H9 (cell line): ENCODE measurements around the gene CENPP. TPM values are rescaled to one million over a fixed set of nuclear protein-coding genes. Genes with fewer than 3 reads are reported as not detected.

ENCODE experiments used
- DNase-seq: peaks from one replicate; pipeline ENCODE4 v3.0.0-alpha.2; 2017
- H2AFZ ChIP-seq: one replicate; pipeline ENCODE4 v1.6.1; 2013; ENCODE audit warnings: mild to moderate bottlenecking, low read length, control low read depth, moderate library complexity
- H2AK5ac ChIP-seq: 2 replicates; pipeline ENCODE4 v1.6.1; 2013; ENCODE audit warnings: low read length, control low read depth, mixed read lengths; ENCODE audit not compliant: insufficient read length
- H2BK120ac ChIP-seq: one replicate; pipeline ENCODE4 v1.6.1; 2013; ENCODE audit warnings: low read depth, mild to moderate bottlenecking, low read length, control low read depth, inconsistent platforms; ENCODE audit not compliant: poor library complexity, severe bottlenecking
- H2BK12ac ChIP-seq: 2 replicates; pipeline ENCODE4 v1.6.1; 2013; ENCODE audit warnings: low read length, control low read depth, mixed read lengths, low read depth; ENCODE audit not compliant: insufficient read length
- H2BK15ac ChIP-seq: 2 replicates; pipeline ENCODE4 v1.6.1; 2013; ENCODE audit warnings: low read depth, low read length, control low read depth
- H2BK20ac ChIP-seq: one replicate; pipeline ENCODE4 v1.6.1; 2013; ENCODE audit warnings: low read depth, mild to moderate bottlenecking, low read length, control low read depth, inconsistent platforms; ENCODE audit not compliant: poor library complexity, severe bottlenecking
- H2BK5ac ChIP-seq: 2 replicates; pipeline ENCODE4 v1.6.1; 2013; ENCODE audit warnings: low read length, control low read depth, mixed read lengths; ENCODE audit not compliant: insufficient read length
- H3K14ac ChIP-seq: 2 replicates; pipeline ENCODE4 v1.6.1; 2013; ENCODE audit warnings: low read length, control low read depth; ENCODE audit not compliant: insufficient read depth
- H3K18ac ChIP-seq: 2 replicates; pipeline ENCODE4 v1.6.1; 2013; ENCODE audit warnings: low read depth, mild to moderate bottlenecking, mixed read lengths, low read length, control low read depth; ENCODE audit not compliant: insufficient read length
- H3K23ac ChIP-seq: 2 replicates; pipeline ENCODE4 v1.6.1; 2013; ENCODE audit warnings: low read length, control low read depth, mixed read lengths, low read depth; ENCODE audit not compliant: insufficient read length
- H3K23me2 ChIP-seq: 2 replicates; pipeline ENCODE4 v1.6.1; 2013; ENCODE audit warnings: low read depth, mild to moderate bottlenecking, mixed read lengths, low read length, control low read depth; ENCODE audit not compliant: insufficient read length, poor library complexity, severe bottlenecking
- H3K27ac ChIP-seq: 2 replicates; pipeline ENCODE4 v1.5.1; 2013; ENCODE audit warnings: low read length, control low read depth, mixed read lengths, low read depth; ENCODE audit not compliant: insufficient read length
- H3K27me3 ChIP-seq: 2 replicates; pipeline ENCODE4 v1.6.1; 2013; ENCODE audit warnings: low read length, control low read depth, inconsistent platforms; ENCODE audit not compliant: insufficient read depth
- H3K4ac ChIP-seq: 2 replicates; pipeline ENCODE4 v1.6.1; 2013; ENCODE audit warnings: low read depth, mild to moderate bottlenecking, control low read depth, inconsistent platforms, low read length, moderate library complexity
- H3K4me1 ChIP-seq: 2 replicates; pipeline ENCODE4 v1.6.1; 2013; ENCODE audit warnings: low read length, control low read depth, inconsistent platforms; ENCODE audit not compliant: insufficient read depth
- H3K4me2 ChIP-seq: 2 replicates; pipeline ENCODE4 v1.6.1; 2013; ENCODE audit warnings: low read length, control low read depth, mixed read lengths; ENCODE audit not compliant: insufficient read length, insufficient read depth
- H3K56ac ChIP-seq: 2 replicates; pipeline ENCODE4 v1.6.1; 2013; ENCODE audit warnings: low read depth, mild to moderate bottlenecking, mixed read lengths, low read length, control low read depth; ENCODE audit not compliant: insufficient read length
- H3K79me1 ChIP-seq: 2 replicates; pipeline ENCODE4 v1.6.1; 2013; ENCODE audit warnings: low read depth, mild to moderate bottlenecking, moderate library complexity, low read length, control low read depth, inconsistent platforms; ENCODE audit not compliant: insufficient read depth, poor library complexity, severe bottlenecking
- H3K79me2 ChIP-seq: 2 replicates; pipeline ENCODE4 v1.6.1; 2013; ENCODE audit warnings: low read length, control low read depth, inconsistent platforms; ENCODE audit not compliant: insufficient read depth
- H3K9ac ChIP-seq: 2 replicates; pipeline ENCODE4 v1.6.1; 2013; ENCODE audit warnings: low read length, control low read depth, mixed read lengths; ENCODE audit not compliant: insufficient read length; ENCODE audit errors: extremely low read depth
- H3K9me3 ChIP-seq: one replicate; pipeline ENCODE4 v1.6.1; 2013; ENCODE audit warnings: low read depth, low read length, inconsistent platforms; ENCODE audit not compliant: control insufficient read depth
- H3T11ph ChIP-seq: one replicate; pipeline ENCODE4 v1.6.1; 2013; ENCODE audit warnings: mild to moderate bottlenecking, low read length, control low read depth, inconsistent platforms
- H4K20me1 ChIP-seq: one replicate; pipeline ENCODE4 v1.6.1; 2013; ENCODE audit not compliant: control insufficient read depth, insufficient read length, insufficient read depth
- H4K5ac ChIP-seq: 2 replicates; pipeline ENCODE4 v1.6.1; 2013; ENCODE audit warnings: low read depth, mild to moderate bottlenecking, mixed read lengths, low read length, control low read depth; ENCODE audit not compliant: insufficient read length
- H4K8ac ChIP-seq: replicated peaks from 2 replicates; pipeline ENCODE4 v1.6.1; 2013; ENCODE audit warnings: low read length, control low read depth, mixed read lengths, low read depth; ENCODE audit not compliant: insufficient read length
- H4K91ac ChIP-seq: 2 replicates; pipeline ENCODE4 v1.6.1; 2013; ENCODE audit warnings: low read depth, mild to moderate bottlenecking, moderate library complexity, mixed read lengths, low read length, control low read depth; ENCODE audit not compliant: insufficient read length
- H3K27ac Mint-ChIP-seq, 3 experiments: 2 replicates in 2 of 3; 3 replicates in 1 of 3; pipeline ENCODE4 v1.8.0; 2020 to 2021; ENCODE audit warnings: mixed read lengths in 3 of 3, mild to moderate bottlenecking in 1 of 3, moderate library complexity in 1 of 3
- H3K27me3 Mint-ChIP-seq: 2 replicates; pipeline ENCODE4 v1.8.0; 2021; ENCODE audit warnings: low read depth, mild to moderate bottlenecking, moderate library complexity, mixed read lengths
- H3K36me3 Mint-ChIP-seq, 3 experiments: 2 replicates in 2 of 3; 3 replicates in 1 of 3; pipeline ENCODE4 v1.8.0; 2020 to 2021; ENCODE audit warnings: low read depth in 3 of 3, mixed read lengths in 3 of 3; ENCODE audit not compliant: insufficient read depth in 1 of 3
- H3K4me1 Mint-ChIP-seq, 2 experiments: 2 replicates each; pipeline ENCODE4 v1.8.0; 2020; ENCODE audit warnings: mixed read lengths in 2 of 2
- H3K4me3 Mint-ChIP-seq, 2 experiments: 2 replicates in 1 of 2; 3 replicates in 1 of 2; pipeline ENCODE4 v1.8.0; 2020 to 2021; ENCODE audit warnings: mild to moderate bottlenecking in 2 of 2, mixed read lengths in 2 of 2, moderate library complexity in 1 of 2
- H3K9me3 Mint-ChIP-seq, 2 experiments: 2 replicates in 1 of 2; 3 replicates in 1 of 2; pipeline ENCODE4 v1.8.0; 2020; ENCODE audit warnings: mild to moderate bottlenecking in 2 of 2, mixed read lengths in 2 of 2, moderate library complexity in 1 of 2
- WGBS: extraction: QIAGEN DNeasy Blood & Tissue Kit; methylation state at CpG from one replicate; pipeline ENCODE4 v1.1.7; 2013; ENCODE audit warnings: missing lambda C conversion rate, low lambda C conversion rate, mixed read lengths; ENCODE audit not compliant: insufficient read length; ENCODE audit errors: extremely low coverage; 5-methylcytosine and 5-hydroxymethylcytosine counted together
- total RNA-seq: library from RNA; stranded (reverse); gene quantifications from 2 replicates; pipeline ENCODE4 v1.2.1, GENCODE V29; 2021
- TF ChIP-seq, protein P1 (sequence below): fragments of 200-600 bp; sonication (generic); conservative IDR thresholded peaks from 3 replicates; pipeline ENCODE4 v1.8.0; 2021; ENCODE audit warnings: antibody characterized with exemption, mild to moderate bottlenecking

Gene CENPP
- total RNA-seq, 1 experiment from 2014 or later: 9.1 TPM

DNA sequence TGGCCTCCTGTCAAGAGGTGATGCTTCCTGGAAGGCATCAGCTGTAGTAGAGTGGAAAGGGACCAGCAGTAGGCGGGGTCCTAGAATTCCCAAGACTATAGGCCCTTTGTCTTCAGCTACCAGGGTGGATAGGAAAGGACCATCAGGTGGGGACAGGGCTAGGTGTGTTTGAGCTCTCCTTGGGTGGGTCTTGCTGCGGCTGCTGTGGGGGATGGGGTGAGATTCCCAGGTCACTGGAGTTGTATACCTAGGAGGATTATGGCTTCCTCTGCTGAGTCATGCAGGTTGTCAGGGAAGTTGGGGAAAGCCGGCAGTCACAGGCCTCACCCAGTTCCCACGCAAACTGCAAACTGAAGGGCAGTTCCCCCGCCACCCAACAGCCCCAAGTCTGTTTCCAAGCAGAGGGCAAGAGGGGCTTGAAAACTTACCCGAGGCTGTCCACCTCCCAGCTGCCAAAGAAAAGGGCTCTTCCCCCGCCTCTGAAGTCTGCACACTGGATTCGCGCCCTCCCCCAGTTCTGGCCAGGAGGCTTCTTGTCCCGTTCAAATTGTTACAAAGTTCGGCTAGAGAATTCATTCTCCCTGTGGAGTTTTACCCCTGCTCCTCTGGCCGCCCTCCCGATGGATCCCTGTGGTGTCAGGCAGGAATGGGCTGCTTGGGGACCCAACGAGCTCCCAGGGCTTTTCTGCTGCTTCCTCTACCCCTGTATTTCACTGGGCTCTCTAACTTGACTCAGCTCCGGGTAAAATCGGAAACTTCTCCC lies 233.0 kb downstream of the CENPP start:
- no peaks in the 10 kb centered on the region for H3K79me2 ChIP-seq
- H3K4me3 Mint-ChIP-seq: no peak overlapping the region
- no peaks in the 10 kb centered on the region for H3K27me3 Mint-ChIP-seq
- peaks cover 29 to 33% of the 10 kb centered on the region in 2 experiments for H3K4me1 Mint-ChIP-seq
- no peak for DNase-seq
- H3K27me3 ChIP-seq: no peaks in the 10 kb centered on the region
- H2BK5ac ChIP-seq: no peak overlapping the region
- no peak overlapping the region for H3K27ac ChIP-seq
- no peak overlapping the region for H2BK120ac ChIP-seq
- H2AK5ac ChIP-seq: no peak overlapping the region
- 0 out of 7 replicates have a peak, but pooled peaks cover 0 to 1% (median 0%) of the 10 kb centered on the region in 3 experiments for H3K36me3 Mint-ChIP-seq
- no peak overlapping the region for H3K14ac ChIP-seq
- no peak overlapping the region for H3K4me2 ChIP-seq
- H3K23ac ChIP-seq: no peak overlapping the region
- no peaks in the 10 kb centered on the region for H3K9me3 ChIP-seq
- H3K27ac Mint-ChIP-seq: peak overlapping the region; percentile 40 to 95 (median 86); a peak in 5 of 7 replicates
- TF ChIP-seq, protein P1, sequence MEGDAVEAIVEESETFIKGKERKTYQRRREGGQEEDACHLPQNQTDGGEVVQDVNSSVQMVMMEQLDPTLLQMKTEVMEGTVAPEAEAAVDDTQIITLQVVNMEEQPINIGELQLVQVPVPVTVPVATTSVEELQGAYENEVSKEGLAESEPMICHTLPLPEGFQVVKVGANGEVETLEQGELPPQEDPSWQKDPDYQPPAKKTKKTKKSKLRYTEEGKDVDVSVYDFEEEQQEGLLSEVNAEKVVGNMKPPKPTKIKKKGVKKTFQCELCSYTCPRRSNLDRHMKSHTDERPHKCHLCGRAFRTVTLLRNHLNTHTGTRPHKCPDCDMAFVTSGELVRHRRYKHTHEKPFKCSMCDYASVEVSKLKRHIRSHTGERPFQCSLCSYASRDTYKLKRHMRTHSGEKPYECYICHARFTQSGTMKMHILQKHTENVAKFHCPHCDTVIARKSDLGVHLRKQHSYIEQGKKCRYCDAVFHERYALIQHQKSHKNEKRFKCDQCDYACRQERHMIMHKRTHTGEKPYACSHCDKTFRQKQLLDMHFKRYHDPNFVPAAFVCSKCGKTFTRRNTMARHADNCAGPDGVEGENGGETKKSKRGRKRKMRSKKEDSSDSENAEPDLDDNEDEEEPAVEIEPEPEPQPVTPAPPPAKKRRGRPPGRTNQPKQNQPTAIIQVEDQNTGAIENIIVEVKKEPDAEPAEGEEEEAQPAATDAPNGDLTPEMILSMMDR: no peak
- H3K23me2 ChIP-seq: no peaks in the 10 kb centered on the region
- no peak overlapping the region for H3K4ac ChIP-seq
- no peaks in the 10 kb centered on the region for H3K79me1 ChIP-seq
- no peak overlapping the region for H2BK12ac ChIP-seq
- no peak overlapping the region for H3T11ph ChIP-seq
- no peak overlapping the region for H2BK20ac ChIP-seq
- H3K18ac ChIP-seq: no peak overlapping the region
- no CpG with 5 or more reads among the region's 16 CpGs for WGBS
- no peak overlapping the region for H2AFZ ChIP-seq
- no peaks in the 10 kb centered on the region; the same call in 1 of the 2 replicates for H3K4me1 ChIP-seq
- H2BK15ac ChIP-seq: no peak overlapping the region
- H3K9ac ChIP-seq: no peak overlapping the region
- no peak overlapping the region for H4K91ac ChIP-seq
- no peak overlapping the region for H3K56ac ChIP-seq
- no peaks in the 10 kb centered on the region for H4K20me1 ChIP-seq
- no peak overlapping the region for H4K5ac ChIP-seq
- no peaks in the 10 kb centered on the region for H3K9me3 Mint-ChIP-seq
- no peak overlapping the region for H4K8ac ChIP-seq
